GM19238 (cell line): Measurements from ENCODE around the gene ZC3H6.
"Not testable (repeated sequence)": the region's sequence is repeated elsewhere in the genome, so short reads cannot be mapped to it uniquely, and the experiment has no call there.

ENCODE experiments used
- DNase-seq: peaks from one replicate; pipeline ENCODE4 v3.0.0; 2011; ENCODE audit warnings: low spot score; ENCODE audit not compliant: insufficient read length

The ZC3H6 gene

GRCh38 chr2:112275887-112276773 lies 733 bp downstream of the ZC3H6 start:
- peak; percentile 50 for DNase-seq

- DNase-seq = no peak
These were observed 1.6 kb downstream of the ZC3H6 start for GRCh38 chr2:112276954-112277353.

- DNase-seq = no peak
These were observed 2.3 kb downstream of the ZC3H6 start for GRCh38 chr2:112277596-112278220.

- DNase-seq = not testable (repeated sequence)
These were observed 6.7 kb downstream of the ZC3H6 start for GRCh38 chr2:112282066-112282465.

- not testable (repeated sequence) for DNase-seq
These were observed 8.1 kb downstream of the ZC3H6 start for GRCh38 chr2:112283535-112283934.

GRCh38 chr2:112290088-112290487 lies 14.7 kb downstream of the ZC3H6 start:
- no peak for DNase-seq

GRCh38 chr2:112290648-112291047 lies 15.3 kb downstream of the ZC3H6 start:
- no peak for DNase-seq

- no peak for DNase-seq
These were observed 18.4 kb downstream of the ZC3H6 start for GRCh38 chr2:112293636-112294401.

GRCh38 chr2:112295407-112296078 lies 20.1 kb downstream of the ZC3H6 start:
- no peak for DNase-seq

- no peak for DNase-seq
These were observed 21.0 kb downstream of the ZC3H6 start for GRCh38 chr2:112296407-112296806.

GRCh38 chr2:112301171-112301584 lies 25.8 kb downstream of the ZC3H6 start:
- no peak for DNase-seq

- DNase-seq = no peak
These were observed 26.6 kb downstream of the ZC3H6 start for GRCh38 chr2:112301973-112302372.

- no peak for DNase-seq
These were observed 29.0 kb downstream of the ZC3H6 start for GRCh38 chr2:112304298-112304941.

- DNase-seq = no peak
These were observed 29.7 kb downstream of the ZC3H6 start for GRCh38 chr2:112305132-112305531.

- DNase-seq = no peak
These were observed 35.5 kb downstream of the ZC3H6 start for GRCh38 chr2:112310906-112311305.

GRCh38 chr2:112311932-112312331 lies 36.5 kb downstream of the ZC3H6 start:
- DNase-seq = no peak

GRCh38 chr2:112312821-112313220 lies 37.4 kb downstream of the ZC3H6 start:
- no peak for DNase-seq

GRCh38 chr2:112314856-112315255 lies 39.5 kb downstream of the ZC3H6 start:
- DNase-seq = no peak

GRCh38 chr2:112317303-112318158 lies 42.1 kb downstream of the ZC3H6 start:
- DNase-seq = no peak

- no peak for DNase-seq
These were observed 43.1 kb downstream of the ZC3H6 start for GRCh38 chr2:112318515-112318914.
